GM18508 (cell line): ENCODE results near the gene SOX12.
"Not testable (repeated sequence)": the region's sequence is repeated elsewhere in the genome, so short reads cannot be mapped to it uniquely, and the experiment has no call there.

Experiments used
- ATAC-seq: cut with Tn5 transposase; IDR thresholded peaks from one replicate; pipeline ENCODE4 v1.9.1; 2021; ENCODE audit warnings: moderate number of reproducible peaks; ENCODE audit not compliant: insufficient read depth, unreplicated experiment

SOX12 gene

DNA sequence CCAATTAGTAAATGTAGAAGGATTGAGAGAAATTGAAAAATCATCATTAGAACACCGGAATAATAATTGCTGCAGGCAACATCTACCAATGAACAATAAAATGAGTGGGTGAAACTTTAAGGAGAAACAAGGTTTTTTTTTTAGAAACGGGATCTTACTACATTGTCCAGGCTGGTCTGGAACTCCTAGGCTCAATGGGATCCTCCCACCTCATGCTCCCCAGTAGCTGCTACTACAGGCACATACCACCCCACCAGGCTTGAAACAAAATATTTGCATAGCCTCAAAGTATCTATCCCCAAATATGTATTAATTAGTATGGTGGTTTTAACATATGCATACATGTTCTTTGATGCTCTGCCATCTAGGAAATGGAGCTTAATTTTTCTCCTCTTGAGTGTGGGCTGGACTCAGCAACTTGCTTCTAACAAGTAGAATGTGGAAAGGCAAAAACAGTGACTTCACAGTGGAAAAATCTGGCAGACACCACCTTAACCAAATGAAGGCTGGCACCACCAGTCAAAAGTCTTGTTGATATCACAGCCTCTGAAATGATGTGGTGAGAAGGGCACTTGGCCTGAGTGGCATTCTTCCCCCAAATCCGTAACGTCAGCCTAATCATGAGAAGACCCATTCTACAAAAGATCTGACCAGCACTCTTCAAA, 33.7 kb downstream of the SOX12 start:
- ATAC-seq: no peak

GRCh38 chr20:361561-361960, 36.2 kb downstream of the SOX12 start:
- no peak for ATAC-seq

GRCh38 chr20:362271-363254, 37.2 kb downstream of the SOX12 start:
- no peak for ATAC-seq

DNA sequence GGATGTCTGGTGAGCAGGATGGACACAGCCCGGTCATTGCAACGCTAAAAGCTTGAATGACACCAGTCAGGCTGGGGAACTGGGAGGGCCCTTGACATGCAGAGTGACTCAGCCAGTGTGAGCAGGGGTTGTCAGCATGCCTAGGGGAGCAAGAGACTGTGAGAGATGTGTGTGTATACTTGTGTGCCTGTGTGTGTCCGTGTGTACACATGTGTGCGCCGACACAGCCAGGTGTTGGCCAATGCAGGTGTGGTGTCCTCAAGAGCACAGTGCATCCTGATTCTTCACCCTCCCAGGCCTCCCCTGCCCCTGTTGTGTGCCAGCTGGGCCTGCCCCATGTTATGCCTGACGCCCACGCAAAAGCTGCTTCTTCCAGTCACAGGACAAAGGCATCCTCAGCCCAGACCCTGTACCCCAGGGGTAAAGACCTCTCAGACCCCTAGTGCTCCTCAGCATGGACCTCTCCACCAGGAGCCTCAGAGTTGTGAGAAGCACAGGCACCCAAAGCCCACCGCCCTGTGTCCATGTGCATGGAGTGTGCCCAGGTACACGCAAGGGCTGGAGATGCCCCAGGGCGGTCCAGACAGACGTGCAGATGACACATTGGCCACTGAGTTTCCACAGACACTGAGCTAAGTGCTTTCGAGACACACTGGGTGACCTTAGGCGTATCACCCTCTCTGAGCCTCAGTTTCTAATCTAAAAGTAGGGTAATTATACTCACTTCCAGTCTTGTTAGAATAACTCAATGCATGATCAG, 38.1 kb downstream of the SOX12 start:
- ATAC-seq: no peak

DNA sequence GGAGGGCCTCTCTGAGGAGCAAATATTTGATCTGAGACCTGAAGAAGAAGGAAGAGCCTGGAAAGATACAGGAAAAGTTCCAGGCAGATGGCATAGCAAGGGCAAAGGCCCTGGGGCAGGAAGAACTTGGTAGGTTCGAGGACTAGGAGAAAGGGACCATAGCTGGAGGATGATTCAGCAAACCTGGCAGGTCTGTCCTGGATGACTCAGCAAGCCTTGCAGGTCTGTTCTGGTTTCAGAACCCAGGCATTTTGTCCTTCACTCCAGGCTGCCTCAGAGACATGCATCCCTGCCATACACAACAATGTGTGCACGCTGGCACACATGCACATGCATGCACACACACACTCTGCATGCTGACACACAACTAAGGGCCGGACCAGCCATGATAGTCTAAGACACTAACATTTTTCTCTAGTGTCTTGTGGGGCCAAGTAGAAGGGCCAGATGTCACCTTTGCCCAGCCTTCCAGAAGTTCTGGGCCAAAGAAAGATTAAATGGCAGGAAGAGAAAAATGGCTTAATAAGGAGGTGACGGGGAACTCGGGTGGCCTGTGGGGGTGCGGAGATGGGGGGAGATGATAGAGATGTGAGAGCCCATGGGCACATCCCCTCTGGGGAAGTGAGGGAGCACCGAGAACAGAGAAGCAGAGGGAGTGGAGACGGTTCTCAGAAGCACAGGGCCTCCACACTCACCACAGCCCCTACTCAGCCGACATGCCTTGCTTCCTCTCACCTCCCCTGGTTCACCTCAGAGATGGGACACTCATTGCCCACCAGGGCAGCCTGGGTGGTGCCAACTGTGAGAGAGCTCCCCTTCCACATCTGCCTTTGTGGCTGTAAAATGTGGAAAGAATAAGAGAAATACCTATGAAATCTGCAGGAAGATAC, 39.8 kb downstream of the SOX12 start:
- ATAC-seq: no peak

DNA sequence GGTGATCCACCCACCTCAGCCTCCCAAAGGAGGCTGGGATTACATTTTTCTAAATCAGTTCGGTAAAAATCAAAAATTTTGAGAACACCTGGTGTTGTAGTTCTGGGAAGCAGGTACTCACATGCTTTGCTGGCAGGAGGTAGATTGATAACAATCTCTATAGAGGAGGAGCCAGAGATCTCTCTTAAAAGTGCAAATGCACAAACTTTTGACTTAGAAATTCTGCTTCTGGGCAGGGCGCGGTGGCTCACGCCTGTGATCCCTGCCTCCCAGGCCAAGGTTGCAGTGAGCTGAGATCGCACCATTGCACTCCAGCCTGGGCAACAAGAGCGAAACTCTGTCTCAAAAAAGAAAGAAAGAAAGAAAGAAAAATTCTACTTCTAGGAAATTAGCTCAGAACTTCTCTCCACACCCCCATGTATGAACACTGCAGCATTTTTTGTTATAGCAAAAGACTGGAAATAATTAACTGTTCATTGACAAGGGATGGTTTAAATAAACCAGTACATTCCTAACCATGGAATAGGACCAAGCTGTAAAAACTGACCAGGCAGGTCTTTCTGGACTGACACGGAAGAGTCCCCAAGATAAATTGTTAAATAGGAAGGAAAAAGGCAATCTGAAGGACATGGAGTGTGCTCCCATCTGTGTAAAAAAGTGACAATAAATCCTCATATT, 40.8 kb downstream of the SOX12 start:
- ATAC-seq: no peak

GRCh38 chr20:366719-367485, 41.5 kb downstream of the SOX12 start:
- ATAC-seq: no peak

- ATAC-seq: no peak
These were observed 42.1 kb downstream of the SOX12 start for GRCh38 chr20:367486-367887.

- ATAC-seq: no peak
These were observed 43.6 kb downstream of the SOX12 start for GRCh38 chr20:368915-369314.

DNA sequence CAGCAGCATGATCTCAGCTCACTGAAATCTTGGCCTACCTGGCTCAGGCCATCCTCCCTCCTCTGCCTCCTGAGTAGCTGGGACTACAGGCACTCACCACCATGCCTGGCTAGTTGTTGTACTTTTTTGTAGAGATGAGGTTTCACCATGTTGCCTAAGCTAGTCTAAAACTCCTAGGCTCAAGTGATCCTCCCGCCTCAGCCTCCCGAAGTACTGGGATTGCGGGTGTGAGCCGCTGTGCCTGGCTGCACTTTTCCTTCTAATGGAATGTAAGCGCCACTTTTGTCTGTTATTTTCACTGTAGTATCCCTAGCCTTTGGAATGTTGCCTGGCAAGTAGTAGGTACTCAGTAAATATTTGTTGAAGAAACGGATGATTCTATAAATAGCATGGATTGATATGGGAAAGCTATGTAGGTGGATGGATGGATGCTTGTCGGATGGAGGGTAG, 44.8 kb downstream of the SOX12 start:
- ATAC-seq: no peak

- ATAC-seq: no peak
These were observed 45.8 kb downstream of the SOX12 start for GRCh38 chr20:370977-371754.

- ATAC-seq: no peak
These were observed 46.6 kb downstream of the SOX12 start for GRCh38 chr20:371755-372542.

GRCh38 chr20:372543-373082, 47.3 kb downstream of the SOX12 start:
- not testable (repeated sequence) for ATAC-seq

DNA sequence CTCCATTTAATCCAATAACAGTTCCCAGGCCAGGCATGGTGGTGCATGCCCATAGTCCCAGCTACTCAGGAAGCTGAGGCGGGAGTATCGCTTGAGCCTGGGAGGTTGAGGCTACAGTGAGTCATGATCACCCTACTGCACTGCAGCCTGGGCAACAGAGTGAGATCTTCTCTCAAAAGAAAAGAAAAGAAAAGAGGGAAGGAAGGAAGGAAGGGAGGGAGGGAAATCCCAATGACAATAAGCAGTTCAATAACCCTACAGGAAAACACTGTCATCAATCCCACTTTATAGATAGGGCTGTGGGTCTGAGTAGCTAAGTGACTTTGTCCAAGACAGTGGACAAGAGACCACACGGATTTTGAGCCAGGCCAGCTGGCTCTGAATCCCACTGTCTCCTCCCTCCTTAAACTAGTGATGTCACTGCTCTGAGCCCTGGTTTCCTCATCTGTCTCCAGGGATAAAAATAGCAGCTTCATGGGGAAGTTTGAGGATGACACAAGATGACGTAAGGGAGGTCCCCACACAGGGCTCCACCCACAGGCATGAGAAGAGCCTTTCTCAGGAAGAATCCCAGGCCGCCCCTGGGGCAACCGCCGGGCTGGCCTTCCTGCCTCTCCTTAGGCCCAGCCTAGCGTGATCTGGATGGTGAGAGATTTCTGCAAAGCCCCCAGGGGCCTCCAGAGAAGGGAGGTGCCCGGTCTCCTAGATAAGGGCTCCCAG, 48.0 kb downstream of the SOX12 start:
- no peak for ATAC-seq

DNA sequence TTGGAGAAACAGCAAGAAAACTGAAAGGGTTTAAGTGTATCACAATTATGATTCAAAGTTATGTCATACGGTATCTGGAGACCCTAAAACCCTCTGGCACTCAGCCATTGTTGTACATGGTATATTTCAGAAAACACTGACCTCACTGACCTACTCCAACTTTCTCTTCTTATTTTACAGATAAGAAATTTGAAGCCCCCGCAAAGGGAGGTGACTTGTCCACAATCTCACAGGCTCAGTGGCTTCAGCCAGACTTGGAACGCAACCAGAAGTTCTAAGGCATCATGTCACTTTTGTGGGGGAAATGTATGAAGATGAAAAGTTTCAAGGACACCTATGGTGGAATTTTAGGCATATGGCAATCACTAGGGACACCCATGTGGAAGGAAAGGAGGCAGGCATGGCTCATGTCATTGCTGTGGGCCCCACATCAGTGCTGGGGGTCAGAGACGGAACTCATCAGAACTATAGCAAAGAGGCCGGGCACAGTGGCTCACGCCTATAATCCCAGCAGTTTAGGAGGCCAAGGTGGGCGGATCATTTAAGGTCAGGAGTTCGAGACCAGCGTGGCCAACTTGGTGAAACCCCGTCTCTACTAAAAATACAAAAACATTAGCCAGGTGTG, 50.0 kb downstream of the SOX12 start:
- ATAC-seq: no peak

- ATAC-seq: no peak
These were observed 50.7 kb downstream of the SOX12 start for GRCh38 chr20:376089-376488.
